T-helper 2 cell treated with Interferon-gamma antibody and Interleukin-4, amounts not matched to agents 100 ng/mL and 5 ng/mL, for 36 hours (primary cell): ENCODE data around the gene RILP. TPM values are rescaled to one million over a fixed set of nuclear protein-coding genes. Genes with fewer than 3 reads are reported as not detected.
"Not testable (repeated sequence)": the region's sequence is repeated elsewhere in the genome, so short reads cannot be mapped to it uniquely, and the experiment has no call there.

Experiments used
- intact Hi-C: fragments of 100-400 bp; cut with micrococcal nuclease; formaldehyde crosslinking; loops from one replicate; pipeline ENCODE4 v1.15.1; 2023
- total RNA-seq: library from RNA; stranded (reverse); gene quantifications from 2 replicates; pipeline ENCODE4 v1.2.3, GENCODE V29; 2022

The RILP gene
- total RNA-seq: 4.9 and 5.2 TPM in 2 replicates

- intact Hi-C loops: loop anchor here (1.0 to 10.0 kb wide), 7 partner anchors 21 to 448 kb away; partner anchors contain the start of genes CRK, OVCA2 and PRPF8
Observed at GRCh38 chr17:1649844-1650501, at the start of gene RILP. Gene RILP, minus strand, starts transcription at chr17:1649866. Its CDS starts 62 bp downstream, at chr17:1649804.

- intact Hi-C loops: no loop called here
Observed at GRCh38 chr17:1697681-1698080, 48.0 kb upstream of the RILP start.

- intact Hi-C loops: no loop called here
Observed at GRCh38 chr17:1695365-1695764, 45.7 kb upstream of the RILP start.

- intact Hi-C loops: no loop called here
Observed at GRCh38 chr17:1693339-1693738, 43.7 kb upstream of the RILP start.

GRCh38 chr17:1690544-1691221 is 41.0 kb upstream of the RILP start:
- intact Hi-C loops: no loop called here

- intact Hi-C loops: not testable (repeated sequence)
Observed at GRCh38 chr17:1688405-1688804, 38.7 kb upstream of the RILP start.

- intact Hi-C loops: no loop called here
Observed at GRCh38 chr17:1686086-1686485, 36.4 kb upstream of the RILP start.

- intact Hi-C loops: loop anchor here (1.0 to 2.0 kb wide), 3 partner anchors 32 to 346 kb away; partner anchors contain the start of genes DPH1 and RILP
Observed at GRCh38 chr17:1684378-1685189, 34.9 kb upstream of the RILP start, which contains the start of gene PRPF8. Gene PRPF8, minus strand, starts transcription at chr17:1684867. Its CDS starts 296 bp downstream, at chr17:1684571.

- intact Hi-C loops: no loop called here
Observed at GRCh38 chr17:1683459-1683858, 33.8 kb upstream of the RILP start.

GRCh38 chr17:1676401-1676800 is 26.7 kb upstream of the RILP start:
- intact Hi-C loops: no loop called here

GRCh38 chr17:1673041-1673785 is 23.5 kb upstream of the RILP start:
- intact Hi-C loops: no loop called here

GRCh38 chr17:1663934-1664333 is 14.3 kb upstream of the RILP start:
- intact Hi-C loops: not testable (repeated sequence)

GRCh38 chr17:1661045-1661444 is 11.4 kb upstream of the RILP start:
- intact Hi-C loops: no loop called here

GRCh38 chr17:1658100-1658499 is 8.4 kb upstream of the RILP start:
- intact Hi-C loops: no loop called here

GRCh38 chr17:1653735-1654134 is 4.1 kb upstream of the RILP start:
- intact Hi-C loops: no loop called here

- intact Hi-C loops: not testable (repeated sequence)
Observed at GRCh38 chr17:1652794-1653193, 3.1 kb upstream of the RILP start.

GRCh38 chr17:1651559-1651844 is 1.8 kb upstream of the RILP start:
- intact Hi-C loops: no loop called here

- intact Hi-C loops: no loop called here
Observed at GRCh38 chr17:1650731-1651558, 1.3 kb upstream of the RILP start.

GRCh38 chr17:1648963-1649843 is 463 bp downstream of the RILP start:
- intact Hi-C loops: loop anchor here (1.0 to 10.0 kb wide), 7 partner anchors 20 to 447 kb away; partner anchors contain the start of genes CRK, OVCA2 and PRPF8
